ENCODE measurements around the gene DIP2C. TPM values are rescaled to one million over a fixed set of nuclear protein-coding genes. Genes with fewer than 3 reads are reported as not detected.
"Not testable (repeated sequence)": the region's sequence is repeated elsewhere in the genome, so short reads cannot be mapped to it uniquely, and the experiment has no call there.

DIP2C gene
- polyA plus RNA-seq, 1 donor, result 37.7 TPM

DNA sequence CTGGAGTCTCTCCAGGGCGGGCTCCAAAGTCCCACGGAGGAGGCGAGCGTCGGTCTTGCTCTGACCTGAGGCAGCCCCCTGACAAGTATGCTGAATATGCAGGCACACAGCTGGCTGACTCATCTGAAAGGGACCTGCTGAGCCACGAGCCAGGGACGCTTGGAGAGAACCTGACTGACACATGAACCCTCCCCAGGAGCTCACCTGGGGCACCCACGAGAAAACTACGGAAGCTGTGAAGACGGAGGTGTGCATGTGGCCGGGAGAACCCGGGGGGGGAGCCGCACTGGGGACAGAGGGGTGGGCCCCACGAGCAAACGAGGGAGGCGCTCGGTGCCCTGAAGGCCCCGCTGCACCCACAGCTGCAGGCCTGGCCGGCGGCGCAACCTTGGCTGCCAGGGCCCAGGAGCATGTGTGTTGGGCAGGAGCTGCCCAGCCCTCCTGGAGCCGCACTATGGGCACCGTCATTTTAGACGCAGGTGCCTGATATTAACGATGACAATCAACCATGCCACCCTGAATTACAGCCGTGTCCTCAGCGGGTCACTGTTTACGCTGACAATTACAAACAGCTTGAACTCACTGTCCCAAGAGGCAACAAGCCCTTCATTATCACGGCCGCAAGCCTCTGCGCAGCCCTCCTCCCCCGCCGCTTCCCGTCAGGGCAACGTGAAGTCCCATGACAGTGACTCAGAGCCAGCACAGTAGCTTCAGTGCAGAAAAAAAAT is 64.7 kb downstream of the DIP2C start:
- DNase-seq, result no peak

DNA sequence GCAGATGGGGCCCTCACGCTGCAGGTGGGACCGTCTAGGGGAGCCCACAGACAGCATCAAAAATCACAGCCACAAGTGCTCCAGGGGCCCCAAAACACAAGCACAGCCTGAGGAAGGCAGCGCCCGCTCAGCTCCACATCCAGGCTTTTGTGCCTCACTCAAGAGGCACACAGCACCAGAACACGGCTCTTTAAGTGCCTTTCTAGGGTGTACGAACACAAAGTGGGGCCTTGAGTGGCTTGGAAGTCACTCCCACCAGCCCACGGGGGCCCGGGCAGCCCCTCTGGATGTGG is 65.2 kb downstream of the DIP2C start:
- no peak for DNase-seq

DNA sequence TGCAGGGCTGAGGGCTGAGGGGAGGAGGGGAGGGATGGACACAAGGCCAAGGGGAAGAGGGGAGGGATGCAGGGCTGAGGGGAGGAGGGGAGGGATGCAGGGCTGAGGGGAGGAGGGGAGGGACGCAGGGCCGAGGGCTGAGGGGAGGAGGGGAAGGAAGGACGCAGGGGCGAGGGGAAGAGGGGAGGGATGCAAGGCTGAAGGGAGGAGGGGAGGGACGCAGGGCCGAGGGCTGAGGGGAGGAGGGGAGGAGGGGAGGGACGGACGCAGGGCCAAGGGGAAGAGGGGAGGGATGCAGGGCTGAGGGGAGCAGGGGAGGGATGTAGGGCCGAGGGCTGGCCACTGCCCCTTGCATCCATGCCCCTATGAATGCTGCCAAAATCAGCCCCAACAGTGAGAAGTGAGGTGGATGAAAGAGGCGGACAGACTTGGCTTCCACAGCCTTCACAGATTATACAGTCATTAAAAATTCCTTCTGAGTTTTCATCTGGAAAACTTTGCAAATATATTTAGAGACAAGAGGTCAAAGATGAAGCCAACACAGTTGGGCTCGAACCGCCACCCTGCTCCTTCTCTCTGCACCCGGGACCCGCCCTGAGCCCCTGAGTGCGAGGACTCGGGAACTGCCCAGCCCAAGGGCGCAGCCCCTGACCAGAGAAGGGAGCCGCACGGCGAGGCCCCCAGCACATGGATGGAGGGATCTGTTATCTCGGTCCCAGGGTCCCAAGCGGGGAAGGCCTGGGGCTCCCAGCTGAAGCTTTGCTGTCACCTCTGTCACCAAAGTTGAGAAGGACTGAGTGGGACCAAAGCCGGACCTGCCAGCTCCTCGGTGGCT is 65.8 kb downstream of the DIP2C start:
- no peak for DNase-seq

DNA sequence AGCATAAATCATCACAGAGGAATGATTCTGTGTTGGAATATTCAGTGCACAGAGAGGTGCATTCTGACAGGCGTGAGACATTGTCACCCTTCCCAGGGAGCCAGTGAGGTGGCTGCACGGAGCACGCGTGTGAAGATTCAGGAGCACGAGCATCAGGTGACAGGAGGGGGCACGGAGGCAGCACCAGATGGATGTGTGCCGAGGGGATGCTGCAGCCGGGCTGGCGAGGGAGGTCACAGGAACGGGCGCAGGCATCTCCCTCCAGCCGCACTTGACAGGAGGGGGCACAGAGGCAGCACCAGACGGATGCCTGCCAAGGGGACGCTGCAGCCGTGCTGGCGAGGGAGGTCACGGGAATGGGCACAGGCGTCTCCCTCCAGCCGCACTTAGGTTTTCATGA is 66.5 kb downstream of the DIP2C start:
- DNase-seq, result no peak

DNA sequence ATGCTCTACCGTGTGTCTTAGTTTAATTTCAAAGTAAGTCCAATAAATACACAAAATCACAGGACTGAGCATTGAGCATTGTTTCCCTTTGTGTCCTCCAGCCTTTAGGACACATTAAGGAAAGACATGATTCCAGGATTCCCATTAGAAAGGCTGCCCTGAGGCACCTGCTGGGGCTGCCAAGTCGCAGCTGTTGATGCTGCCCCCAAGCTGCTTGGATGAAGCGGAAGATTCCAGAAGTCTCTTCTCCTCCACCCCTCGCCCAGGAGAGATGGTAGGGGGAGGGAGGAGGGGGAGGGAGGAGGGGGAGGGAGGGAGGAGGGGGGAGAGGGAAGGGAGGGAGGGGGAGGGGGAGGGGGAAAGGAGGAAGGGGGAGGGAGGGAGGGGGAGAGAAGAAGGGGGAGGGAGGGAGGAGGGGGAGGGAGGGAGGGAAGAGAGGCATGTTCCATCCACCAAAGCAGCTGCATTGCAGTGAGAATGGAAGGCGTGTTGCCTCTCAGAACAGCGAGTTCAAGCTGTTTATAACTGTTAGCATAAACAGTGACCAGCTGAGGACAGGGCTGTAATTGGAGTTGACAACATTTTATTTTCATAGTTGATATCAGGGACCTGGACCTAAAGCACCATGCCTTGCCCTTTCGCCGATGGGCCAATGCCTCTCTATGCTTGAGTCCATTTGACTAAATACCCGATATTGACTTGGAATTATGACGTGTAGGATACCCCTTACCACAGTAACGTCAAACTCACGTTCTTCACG is 67.3 kb downstream of the DIP2C start:
- DNase-seq, result no peak

DNA sequence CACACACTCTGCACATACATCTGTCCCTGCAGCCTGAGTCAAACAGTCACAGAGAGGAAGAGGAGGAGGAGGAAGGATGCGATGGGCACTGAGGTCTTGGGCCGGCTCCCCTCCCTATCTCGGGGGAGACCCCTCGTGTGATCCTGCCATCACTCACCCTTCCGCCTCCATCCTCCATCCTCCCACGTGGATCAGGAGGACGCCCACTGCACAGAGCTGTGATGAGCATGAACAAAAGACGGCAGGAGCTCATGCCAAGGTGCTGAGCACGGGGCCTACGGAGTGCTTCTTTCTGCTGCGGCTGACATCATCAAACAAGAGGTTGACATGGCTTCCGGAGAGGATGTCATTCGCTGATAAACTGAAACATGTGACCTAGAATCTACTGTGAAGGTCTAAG is 68.0 kb downstream of the DIP2C start:
- DNase-seq, result no peak

DNA sequence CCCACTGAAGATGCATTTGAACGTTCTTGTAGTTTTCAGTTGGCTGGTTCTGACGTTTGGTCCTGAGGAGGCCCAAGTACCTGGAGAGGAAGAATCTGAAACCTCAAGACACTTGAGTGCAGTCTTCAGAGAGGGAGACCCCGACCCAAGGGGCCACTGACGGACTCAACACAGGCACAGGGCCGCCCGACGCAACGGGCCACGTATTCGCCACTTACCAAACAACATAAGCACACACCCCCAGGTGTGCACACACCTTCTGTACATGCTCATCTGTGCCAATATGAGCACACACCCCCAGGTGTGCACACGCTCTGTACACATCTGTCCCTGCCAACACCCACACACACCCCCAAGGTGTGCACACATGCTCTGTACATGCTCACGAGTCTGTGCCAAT is 68.5 kb downstream of the DIP2C start:
- no peak for DNase-seq

DNA sequence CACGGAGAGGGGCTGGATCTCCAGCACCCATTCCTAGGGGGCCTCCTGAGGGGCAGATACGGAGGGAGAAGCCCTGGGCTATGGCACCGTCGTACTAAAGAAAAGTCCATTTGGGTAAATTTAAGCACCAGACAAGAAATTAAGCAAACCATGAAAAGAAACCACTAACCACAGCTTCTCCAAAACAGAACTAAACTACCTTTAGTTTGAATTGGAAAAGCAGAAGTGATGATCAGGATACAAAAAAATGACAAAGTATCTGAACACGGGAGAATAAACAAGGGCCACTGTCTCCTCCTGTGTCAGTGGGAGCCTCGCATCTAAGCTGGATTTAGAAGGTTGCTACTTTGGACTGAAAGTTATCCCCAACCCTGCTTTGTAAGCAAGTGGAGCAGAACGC is 69.1 kb downstream of the DIP2C start:
- no peak for DNase-seq

DNA sequence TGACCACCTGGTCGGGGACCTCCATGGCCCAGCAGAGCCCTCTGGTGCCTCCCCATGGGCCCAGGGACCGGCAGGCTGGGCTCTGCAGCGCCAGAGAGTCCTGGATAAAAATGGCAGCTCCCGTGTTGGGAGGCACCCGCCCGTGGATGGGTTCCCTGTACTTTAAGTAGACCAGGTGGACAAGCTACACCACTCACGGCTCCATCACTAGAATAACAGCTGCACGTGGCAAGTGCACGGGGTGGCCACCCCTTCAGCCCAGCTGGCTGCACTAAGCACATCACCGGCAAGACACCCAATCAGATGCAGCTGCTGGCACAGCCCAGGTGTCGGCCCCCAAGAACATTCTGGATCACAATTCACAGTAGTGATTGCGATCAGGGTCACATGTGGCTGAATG is 69.8 kb downstream of the DIP2C start:
- no peak for DNase-seq

DNA sequence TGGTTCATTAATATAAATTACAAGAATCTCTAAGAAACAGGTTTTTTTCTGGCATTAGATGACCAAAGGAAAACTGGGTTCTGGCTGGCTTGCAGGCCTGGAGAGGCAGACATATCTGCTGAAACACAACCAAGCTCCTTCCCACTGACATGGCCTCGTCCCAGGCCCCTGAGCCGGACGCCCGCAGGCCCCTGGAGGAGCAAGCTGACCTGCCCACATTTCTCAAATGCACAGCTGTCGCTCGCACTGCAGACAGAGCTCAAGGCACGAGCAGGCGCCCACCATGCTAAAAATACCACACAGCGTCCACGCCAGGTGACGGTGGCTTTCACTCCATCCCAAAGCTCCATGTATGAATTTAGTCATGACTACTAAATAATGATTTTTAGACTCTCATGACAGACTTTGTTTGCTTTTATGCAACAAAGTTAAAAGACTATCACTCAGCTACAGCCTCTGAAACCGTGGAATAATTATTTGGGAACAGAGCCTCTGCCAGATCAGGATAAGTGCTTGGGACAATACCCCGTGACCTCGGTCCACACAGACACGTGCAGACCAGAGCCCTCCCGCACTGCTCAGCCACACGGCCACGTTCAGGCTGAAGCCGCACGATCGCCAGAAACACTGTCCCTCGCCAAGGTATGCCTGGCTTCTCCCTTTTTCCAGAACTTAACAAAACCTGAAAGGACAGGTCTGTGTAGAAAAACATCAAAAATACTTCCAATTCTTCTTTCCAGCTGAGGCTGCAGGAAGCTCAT is 71.1 kb downstream of the DIP2C start:
- no peak for DNase-seq

DNA sequence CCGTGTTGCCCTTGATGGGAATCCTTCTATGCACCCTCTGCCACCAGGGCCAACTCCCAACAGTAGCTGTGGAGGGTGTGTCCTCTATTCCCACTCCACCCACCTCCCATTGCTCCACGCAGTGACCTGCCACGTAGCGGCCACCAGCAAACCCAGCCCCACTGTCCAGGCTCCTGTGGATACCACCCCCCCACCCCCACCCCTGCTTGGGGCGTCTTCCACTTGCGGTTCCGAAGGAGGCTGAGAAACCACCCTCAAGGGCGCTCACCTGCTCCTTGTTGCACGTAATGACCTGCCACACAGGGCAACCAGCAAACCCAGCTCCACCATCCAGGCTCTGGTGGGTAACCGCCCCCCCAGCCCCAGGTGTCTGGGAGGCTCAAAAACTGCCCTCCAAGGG is 72.0 kb downstream of the DIP2C start:
- no peak for DNase-seq

DNA sequence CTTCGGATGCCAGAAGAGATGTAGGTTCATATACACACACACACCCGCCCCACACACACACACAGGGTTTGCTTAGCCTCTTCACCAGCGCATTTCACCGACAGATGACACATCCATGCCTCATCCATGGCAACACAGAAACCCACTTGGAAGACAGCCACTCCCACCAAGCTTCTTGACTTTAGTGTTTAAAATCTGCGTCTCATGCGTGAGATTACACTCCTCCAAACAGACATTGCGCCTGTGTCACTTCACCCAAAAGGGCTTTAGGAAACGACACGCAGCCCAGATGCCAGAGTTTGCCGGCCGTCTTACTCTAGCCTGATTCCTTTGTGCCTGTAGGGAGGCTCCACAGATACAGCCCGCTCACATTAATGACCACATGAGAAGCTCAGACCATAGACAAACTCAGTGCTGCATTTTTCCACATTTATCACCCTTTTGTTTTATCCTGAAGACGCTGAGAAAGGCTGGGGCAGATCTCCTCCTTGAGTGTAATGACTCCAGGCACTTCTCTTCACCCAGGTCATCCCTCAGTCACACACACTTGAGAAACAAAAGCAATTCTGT is 73.8 kb downstream of the DIP2C start:
- DNase-seq, result no peak

DNA sequence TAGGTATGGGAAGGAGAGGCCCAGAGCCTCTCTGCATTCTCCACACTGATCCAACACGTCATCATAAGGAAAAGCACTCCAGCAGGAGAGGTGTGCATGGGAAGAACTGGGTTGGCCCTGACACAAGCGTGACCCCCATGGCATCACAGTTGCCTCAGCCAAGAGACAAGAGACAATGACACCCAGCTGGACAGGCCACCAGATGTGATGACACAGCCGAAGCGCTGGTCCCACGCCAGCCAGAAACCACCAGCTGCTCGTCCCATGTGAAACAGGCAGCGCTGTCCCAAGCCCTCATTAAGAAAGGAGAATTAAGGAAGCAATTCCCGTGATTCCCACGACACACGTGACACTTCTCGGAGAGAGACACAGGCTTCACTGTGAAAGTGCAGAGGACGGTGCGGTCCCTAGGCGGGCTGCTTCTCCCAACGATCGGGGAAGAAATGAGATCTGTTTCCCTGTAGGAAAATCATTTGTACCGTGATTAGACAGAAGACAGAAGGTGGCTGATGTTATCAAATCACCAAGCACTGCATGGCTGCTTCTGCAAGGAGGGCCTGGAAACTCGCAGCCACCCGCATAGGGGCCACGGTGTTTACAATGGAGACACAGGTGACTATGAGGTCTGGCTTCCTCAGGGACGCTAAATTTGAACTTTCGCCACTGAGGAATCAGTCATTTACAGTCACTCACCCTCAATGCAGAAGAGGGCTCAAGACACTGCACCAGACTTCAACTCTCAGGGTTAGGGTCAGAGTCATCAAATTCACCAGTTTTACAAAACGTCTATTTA is 74.5 kb downstream of the DIP2C start:
- no peak for DNase-seq

DNA sequence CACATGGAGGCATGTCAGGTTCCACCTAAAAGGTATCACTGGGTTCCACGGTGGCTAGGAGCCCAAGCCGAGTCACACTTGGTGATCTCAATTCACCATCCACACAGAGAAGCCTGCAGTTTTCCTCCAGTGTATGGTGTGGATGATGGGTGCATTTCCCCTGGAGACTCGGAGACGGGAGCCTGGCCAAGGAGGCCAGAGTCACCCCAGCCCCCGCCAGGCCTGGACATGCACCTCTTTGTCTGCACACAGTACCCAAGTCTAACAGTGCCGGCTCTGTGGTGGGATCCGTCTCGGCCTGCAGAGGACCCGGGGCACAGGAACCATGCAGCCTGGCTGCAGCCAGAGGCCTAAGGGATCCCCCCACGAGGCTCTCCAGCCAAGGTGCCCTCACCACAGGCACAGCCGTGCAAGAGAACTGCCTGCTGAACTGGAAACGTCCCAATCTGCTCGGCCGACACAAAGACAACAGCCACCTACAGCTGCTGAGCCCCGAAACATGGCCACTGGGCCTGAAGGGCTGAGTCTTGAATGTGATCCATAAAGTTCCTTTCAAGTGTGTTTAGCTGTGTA is 75.2 kb downstream of the DIP2C start:
- DNase-seq, result no peak

DNA sequence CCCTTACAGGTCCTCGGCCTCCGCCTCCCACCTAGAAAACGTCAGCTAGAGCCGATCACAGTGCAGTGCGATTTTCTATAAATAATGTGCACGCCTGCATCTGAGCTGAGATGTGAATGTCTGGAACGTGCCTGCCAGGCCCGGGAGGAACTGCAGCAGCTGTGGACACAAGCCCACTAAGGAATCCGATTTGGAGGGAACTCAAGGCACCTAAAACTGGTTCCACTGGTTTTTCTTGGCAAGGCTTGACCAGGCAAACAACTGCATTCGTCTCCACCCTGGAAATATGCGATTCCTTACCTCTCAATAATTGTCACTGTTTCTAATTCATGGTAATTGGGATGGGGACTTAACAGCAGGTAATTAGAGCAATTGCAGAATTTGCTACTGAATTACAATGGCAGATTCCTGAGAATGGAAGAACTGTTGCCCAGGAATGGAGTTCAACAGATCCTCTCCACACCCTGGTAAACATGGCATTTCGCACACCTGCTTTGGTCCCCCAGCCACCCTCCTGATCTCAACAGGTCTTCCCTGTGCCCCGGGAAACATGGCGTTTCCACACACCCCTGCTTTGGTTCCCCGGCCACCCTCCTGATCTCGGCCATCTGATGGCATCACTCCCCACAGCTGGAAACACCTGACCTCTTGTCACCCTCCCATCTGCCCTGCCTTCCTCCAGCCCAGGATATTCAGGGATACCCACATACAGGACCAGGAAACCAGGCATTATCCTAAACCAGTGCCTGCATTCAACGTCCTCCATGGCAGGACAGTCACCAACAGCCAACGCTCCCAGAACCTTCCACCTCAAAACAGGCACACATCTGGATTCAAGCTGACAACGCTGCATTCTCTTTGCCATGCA is 76.0 kb downstream of the DIP2C start:
- DNase-seq, result no peak

DNA sequence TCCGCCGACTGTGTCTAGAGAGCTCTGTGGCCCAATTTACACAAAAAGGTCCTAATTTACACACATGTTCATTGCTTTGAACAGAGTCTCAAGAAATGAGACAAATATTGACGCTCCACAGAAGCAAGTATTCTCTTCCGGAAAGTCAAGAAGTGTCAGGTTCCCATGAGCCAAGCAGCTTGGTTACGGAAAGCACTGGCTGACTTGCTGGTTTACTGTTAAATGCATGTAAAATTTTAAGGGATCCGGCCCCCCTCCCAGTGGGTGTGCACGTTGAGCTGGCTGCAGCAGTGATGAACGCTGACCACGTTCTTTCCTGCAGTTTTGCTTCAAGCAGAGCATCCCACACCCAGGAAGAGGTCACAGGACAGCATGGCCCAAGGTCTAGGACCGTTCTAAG is 76.8 kb downstream of the DIP2C start:
- DNase-seq, result no peak

DNA sequence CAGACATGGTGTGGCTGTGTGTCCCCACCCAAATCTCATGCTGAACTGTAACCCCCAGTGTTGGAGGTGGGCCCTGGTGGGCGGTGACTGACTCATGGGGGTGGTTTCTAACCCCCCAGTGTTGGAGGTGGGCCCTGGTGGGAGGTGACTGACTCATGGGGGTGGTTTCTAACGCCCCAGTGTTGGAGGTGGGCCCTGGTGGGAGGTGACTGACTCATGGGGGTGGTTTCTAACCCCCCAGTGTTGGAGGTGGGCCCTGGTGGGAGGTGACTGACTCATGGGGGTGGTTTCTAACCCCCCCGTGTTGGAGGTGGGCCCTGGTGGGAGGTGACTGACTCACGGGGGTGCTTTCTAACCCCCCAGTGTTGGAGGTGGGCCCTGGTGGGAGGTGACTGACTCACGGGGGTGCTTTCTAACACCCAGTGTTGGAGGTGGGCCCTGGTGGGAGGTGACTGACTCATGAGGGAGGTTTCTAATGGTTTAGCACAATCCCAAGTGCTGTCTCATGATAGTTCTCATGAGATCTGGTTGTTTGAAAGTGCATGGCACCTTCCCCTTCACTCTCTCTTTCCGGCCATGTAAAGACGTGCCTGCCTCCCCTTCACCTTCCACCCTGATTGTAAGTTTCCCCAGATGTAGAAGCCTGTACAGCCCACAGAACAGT is 78.7 kb downstream of the DIP2C start:
- DNase-seq, result not testable (repeated sequence)

DNA sequence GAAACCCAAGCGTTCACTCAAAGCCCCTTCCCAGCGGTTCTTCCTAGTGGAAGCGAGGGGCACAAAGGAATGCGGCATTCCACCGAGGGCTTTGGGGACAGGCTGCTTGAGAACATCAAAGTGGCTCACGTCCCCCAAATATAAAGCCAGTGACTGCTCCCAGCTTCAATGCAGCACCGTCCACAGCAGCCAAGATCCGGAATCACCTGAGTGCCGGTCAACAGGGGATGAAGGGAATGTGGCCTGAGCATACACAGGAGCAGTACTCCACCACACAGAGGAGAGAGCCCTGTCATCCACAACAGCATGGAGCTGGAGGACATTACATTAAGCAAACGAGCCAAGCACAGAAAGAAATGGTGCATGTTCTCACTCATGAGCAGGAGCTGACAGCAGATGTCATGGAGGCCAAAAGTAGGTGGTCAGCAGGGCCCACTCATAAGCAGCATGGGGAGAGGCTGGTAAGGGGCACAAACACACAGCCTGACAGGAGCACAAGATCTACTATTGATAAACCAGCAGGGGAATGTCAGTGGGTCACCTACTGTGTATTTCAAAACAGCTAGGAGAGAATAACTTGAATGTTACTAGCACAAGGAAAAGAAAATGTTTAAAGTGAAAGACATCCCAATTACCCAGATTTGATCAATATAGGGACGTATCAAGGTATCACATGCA is 79.5 kb downstream of the DIP2C start:
- no peak for DNase-seq

DNA sequence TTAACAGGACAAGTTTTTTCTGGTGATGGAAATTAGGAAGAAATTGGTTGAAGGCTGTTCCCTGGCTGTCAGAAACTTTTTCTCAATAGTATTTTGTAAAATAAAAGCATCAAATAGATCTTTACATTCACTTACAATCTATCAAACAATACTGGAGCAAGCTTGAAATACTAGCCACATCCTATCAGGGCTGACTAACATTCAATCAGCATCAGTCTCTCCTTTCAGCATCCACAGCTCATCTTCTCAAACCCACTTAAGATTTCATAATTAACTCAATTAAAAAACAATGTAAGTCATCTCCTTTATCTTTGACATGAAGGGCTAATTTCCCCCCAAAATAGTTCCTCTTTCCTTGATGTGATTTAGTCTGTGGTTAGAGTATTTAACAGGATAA is 80.2 kb downstream of the DIP2C start:
- no peak for DNase-seq

All from hindlimb muscle (tissue), 1 donor.